MM.1S (cell line): Measurements from ENCODE around the gene LAMB3.

Experiments
- EZH2 ChIP-seq: fragments of 300-600 bp; sonication (generic); optimal IDR thresholded peaks from 2 replicates; pipeline ENCODE3; 2017; ENCODE audit warnings: low read depth, mild to moderate bottlenecking, antibody characterized with exemption, low read length, mixed read lengths
- EZH2phosphoT487 ChIP-seq: fragments of 300-600 bp; sonication (generic); IDR thresholded peaks from 2 replicates; pipeline ENCODE4 v1.6.1; 2018; ENCODE audit warnings: antibody characterized with exemption, low read length
- TF ChIP-seq, protein P1 (sequence below): fragments of 300-600 bp; sonication (generic); IDR thresholded peaks from 2 replicates; pipeline ENCODE4 v1.5.1; 2016; ENCODE audit warnings: antibody characterized with exemption, low read length, mixed read lengths

DNA sequence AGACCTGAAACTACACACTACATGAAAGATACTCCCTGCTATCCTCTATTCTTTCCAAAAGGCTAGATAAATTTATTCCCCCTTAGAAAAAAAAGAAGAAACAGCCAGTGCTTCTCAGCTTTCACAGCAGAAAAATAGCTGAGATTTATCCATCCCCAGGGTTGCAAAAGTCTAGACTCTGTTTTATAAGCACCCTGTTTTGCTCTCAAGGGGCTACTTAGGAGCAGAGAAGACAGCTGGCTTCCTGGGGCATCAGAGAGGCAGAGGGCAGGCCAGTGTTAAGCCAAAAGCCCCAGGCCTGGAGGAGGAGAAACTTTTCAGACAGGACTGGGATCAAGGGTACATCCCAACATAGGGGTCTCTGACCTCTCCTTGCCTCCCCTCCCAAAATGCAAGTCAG lies 3.9 kb downstream of the LAMB3 start:
- TF ChIP-seq EZH2, result no peak
- TF ChIP-seq, protein P1, sequence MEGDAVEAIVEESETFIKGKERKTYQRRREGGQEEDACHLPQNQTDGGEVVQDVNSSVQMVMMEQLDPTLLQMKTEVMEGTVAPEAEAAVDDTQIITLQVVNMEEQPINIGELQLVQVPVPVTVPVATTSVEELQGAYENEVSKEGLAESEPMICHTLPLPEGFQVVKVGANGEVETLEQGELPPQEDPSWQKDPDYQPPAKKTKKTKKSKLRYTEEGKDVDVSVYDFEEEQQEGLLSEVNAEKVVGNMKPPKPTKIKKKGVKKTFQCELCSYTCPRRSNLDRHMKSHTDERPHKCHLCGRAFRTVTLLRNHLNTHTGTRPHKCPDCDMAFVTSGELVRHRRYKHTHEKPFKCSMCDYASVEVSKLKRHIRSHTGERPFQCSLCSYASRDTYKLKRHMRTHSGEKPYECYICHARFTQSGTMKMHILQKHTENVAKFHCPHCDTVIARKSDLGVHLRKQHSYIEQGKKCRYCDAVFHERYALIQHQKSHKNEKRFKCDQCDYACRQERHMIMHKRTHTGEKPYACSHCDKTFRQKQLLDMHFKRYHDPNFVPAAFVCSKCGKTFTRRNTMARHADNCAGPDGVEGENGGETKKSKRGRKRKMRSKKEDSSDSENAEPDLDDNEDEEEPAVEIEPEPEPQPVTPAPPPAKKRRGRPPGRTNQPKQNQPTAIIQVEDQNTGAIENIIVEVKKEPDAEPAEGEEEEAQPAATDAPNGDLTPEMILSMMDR, result no peak
- no peak for TF ChIP-seq EZH2phosphoT487
